Measurements from ENCODE around the gene ABLIM2. TPM values are rescaled to one million over a fixed set of nuclear protein-coding genes. Genes with fewer than 3 reads are reported as not detected.

ABLIM2 gene
- total and polyA plus RNA-seq, 2 of the 13 experiments (the other 11 are each of a cell fraction or from before 2014, with no cell fraction given), result 0.20 to 0.37 TPM

DNA sequence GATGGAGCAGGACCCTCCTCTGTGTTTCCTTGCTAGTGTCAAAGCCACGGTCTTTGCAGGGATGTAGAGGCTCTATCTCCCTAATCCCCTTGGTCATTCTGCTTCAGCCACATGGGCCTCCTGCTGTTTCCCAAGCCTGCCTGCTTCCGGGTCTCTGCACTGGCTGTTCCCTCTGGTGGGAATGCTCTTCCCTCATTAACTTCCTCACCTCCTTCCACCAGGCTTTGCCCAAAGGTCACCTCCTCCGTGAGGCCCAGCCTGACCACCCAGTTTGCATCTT lies 56.6 kb downstream of the ABLIM2 start:
- ATAC-seq (no peak), FAIRE-seq (no peak), DNase-seq (ENCODE audit: low spot score) (no peak)
- H3K79me2 ChIP-seq (ENCODE audit: insufficient read depth, low read length), result no peaks in the 10 kb centered on the region
- no peaks in the 10 kb centered on the region for H3K9me3 ChIP-seq (ENCODE audit: low read length)
- BruUV-seq (replicated peaks), result no TSS peak
- H3K9ac ChIP-seq (ENCODE audit: insufficient read depth, low read depth, low read length), result no peak overlapping the region
- TF ChIP-seq ZNF317 (CRISPR knock-in tag; IDR thresholded peaks at IDR 0.05) (no peak), FOSL2 (CRISPR knock-in tag; IDR thresholded peaks at IDR 0.05) (no peak), ZNF619 (CRISPR knock-in tag; IDR thresholded peaks at IDR 0.05) (no peak), ZNF557 (CRISPR knock-in tag; IDR thresholded peaks at IDR 0.05) (no peak), ZMAT3 (CRISPR knock-in tag; conservative IDR thresholded peaks at IDR 0.05) (no peak), SPEN (CRISPR knock-in tag; IDR thresholded peaks at IDR 0.05; ENCODE audit: low read depth) (no peak), ZNF441 (CRISPR knock-in tag; IDR thresholded peaks at IDR 0.05; ENCODE audit: borderline replicate concordance) (no peak), ZNF761 (CRISPR knock-in tag; conservative IDR thresholded peaks at IDR 0.05) (no peak), CREBL2 (CRISPR knock-in tag; IDR thresholded peaks at IDR 0.05; ENCODE audit: borderline replicate concordance) (no peak), NCOA1 (CRISPR knock-in tag; IDR thresholded peaks at IDR 0.05) (no peak), ZNF251 (CRISPR knock-in tag; IDR thresholded peaks at IDR 0.05) (no peak), ZNF329 (CRISPR knock-in tag; IDR thresholded peaks at IDR 0.05; ENCODE audit: low read depth) (no peak), PAF1 (CRISPR knock-in tag; IDR thresholded peaks at IDR 0.05) (no peak)
- TF ChIP-seq, protein P1, sequence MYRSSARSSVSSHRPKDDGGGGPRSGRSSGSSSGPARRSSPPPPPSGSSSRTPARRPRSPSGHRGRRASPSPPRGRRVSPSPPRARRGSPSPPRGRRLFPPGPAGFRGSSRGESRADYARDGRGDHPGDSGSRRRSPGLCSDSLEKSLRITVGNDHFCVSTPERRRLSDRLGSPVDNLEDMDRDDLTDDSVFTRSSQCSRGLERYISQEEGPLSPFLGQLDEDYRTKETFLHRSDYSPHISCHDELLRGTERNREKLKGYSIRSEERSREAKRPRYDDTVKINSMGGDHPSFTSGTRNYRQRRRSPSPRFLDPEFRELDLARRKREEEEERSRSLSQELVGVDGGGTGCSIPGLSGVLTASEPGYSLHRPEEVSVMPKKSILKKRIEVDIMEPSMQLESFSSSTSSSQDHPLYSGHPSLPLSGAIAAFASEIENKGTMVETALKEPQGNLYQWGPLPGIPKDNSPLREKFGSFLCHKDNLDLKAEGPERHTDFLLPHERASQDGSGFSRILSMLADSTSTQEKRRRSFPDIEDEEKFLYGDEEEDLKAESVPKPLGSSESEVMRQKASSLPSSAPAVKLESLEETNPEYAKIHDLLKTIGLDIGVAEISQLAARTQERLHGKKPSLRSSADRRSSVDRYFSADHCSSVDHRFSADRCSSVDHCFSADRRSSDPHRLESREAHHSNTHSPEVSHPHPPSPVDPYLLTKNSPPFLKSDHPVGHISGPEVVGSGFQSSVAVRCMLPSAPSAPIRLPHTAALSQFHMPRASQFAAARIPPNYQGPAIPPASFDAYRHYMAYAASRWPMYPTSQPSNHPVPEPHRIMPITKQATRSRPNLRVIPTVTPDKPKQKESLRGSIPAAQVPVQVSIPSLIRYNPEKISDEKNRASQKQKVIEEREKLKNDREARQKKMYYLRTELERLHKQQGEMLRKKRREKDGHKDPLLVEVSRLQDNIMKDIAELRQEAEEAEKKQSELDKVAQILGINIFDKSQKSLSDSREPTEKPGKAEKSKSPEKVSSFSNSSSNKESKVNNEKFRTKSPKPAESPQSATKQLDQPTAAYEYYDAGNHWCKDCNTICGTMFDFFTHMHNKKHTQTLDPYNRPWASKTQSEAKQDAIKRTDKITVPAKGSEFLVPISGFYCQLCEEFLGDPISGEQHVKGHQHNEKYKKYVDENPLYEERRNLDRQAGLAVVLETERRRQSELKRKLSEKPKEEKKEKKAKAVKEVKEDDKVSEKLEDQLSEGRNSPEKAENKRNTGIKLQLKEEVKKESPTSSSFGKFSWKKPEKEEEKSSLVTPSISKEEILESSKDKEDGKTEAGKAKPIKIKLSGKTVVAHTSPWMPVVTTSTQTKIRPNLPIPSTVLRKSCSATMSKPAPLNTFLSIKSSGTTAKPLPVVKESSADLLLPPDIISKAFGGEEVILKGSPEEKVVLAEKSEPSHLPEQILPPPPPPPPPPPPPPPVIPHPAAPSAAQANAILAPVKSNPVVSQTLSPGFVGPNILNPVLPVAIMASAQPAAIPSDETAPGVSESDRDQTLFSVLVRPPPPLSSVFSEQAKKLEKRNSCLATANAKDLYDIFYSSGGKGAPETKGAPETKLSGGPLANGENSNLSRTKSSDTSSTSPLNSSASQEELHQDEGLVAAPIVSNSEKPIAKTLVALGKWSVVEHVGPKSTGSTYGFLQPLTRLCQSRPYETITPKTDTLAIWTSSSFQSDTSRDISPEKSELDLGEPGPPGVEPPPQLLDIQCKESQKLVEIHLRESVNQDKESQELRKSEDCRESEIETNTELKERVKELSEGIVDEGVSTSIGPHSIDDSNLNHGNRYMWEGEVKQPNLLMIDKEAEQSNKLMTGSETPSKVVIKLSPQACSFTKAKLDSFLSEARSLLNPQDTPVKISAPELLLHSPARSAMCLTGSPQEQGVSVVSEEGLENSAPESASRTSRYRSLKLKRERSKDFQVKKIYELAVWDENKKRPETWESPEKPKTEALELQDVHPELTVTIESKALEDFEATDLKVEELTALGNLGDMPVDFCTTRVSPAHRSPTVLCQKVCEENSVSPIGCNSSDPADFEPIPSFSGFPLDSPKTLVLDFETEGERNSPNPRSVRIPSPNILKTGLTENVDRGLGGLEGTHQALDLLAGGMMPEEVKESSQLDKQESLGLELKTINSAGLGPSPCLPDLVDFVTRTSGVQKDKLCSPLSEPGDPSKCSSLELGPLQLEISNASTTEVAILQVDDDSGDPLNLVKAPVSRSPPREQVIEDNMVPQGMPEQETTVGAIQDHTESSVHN (CRISPR knock-in tag; IDR thresholded peaks at IDR 0.05), result no peak
- TF ChIP-seq, protein P2, sequence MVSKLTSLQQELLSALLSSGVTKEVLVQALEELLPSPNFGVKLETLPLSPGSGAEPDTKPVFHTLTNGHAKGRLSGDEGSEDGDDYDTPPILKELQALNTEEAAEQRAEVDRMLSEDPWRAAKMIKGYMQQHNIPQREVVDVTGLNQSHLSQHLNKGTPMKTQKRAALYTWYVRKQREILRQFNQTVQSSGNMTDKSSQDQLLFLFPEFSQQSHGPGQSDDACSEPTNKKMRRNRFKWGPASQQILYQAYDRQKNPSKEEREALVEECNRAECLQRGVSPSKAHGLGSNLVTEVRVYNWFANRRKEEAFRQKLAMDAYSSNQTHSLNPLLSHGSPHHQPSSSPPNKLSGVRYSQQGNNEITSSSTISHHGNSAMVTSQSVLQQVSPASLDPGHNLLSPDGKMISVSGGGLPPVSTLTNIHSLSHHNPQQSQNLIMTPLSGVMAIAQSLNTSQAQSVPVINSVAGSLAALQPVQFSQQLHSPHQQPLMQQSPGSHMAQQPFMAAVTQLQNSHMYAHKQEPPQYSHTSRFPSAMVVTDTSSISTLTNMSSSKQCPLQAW (CRISPR knock-in tag; IDR thresholded peaks at IDR 0.05), result no peak
- in situ Hi-C loops (cut with HindIII; ENCODE audit: extremely low pct_ligation_motif_present, low pct_unique_long_range_greater_than_20kb), result no loop called here
- no peak overlapping the region for H3K27ac ChIP-seq (ENCODE audit: extremely low read length, insufficient read depth, low read length)
- POLR2A ChIA-PET, result no interaction called here
- no peaks in the 10 kb centered on the region for H3K36me3 ChIP-seq (replicated peaks in 1 of 2; ENCODE audit: control insufficient read depth in 1 of 2, insufficient read depth in 2 of 2, low read length in 2 of 2)
- WGBS (ENCODE audit: low lambda C conversion rate), result 27% methylated on average over 3 of the region's 3 CpGs
- H3K27me3 ChIP-seq (ENCODE audit: control insufficient read depth in 1 of 2, insufficient read depth in 2 of 2, low read length in 2 of 2), result peaks cover 8 to 50% of the 10 kb centered on the region in 2 experiments; a peak in 3 of 5 replicates
- H4K20me1 ChIP-seq (ENCODE audit: insufficient read depth, low read length), result no peaks in the 10 kb centered on the region
- H3K4me1 ChIP-seq (ENCODE audit: insufficient read depth, low read length), result no peaks in the 10 kb centered on the region; the same call in 1 of the 2 replicates
- H3K4me2 ChIP-seq (ENCODE audit: low read depth, low read length), result no peak overlapping the region
- H3K4me3 ChIP-seq (replicated peaks in 1 of 3; ENCODE audit: insufficient read depth in 1 of 3, low read depth in 2 of 3, low read length in 3 of 3), result no peak overlapping the region
- H2AFZ ChIP-seq (ENCODE audit: low read length), result no peak overlapping the region
- CTCF ChIA-PET (ENCODE audit: low intra/inter-chr PET ratio, low total read pairs), result no interaction called here
- intact Hi-C loops (cut with micrococcal nuclease; ENCODE audit: unreplicated experiment), result no loop called here

Measured in HepG2 (cell line).